Stomach (tissue), 4 donors: Measurements from ENCODE around the gene ITGAD.

Experiments
- CTCF ChIP-seq, 7 experiments: fragments of 450-650 bp in 4 of 7; fragments of 200-600 bp in 3 of 7; sonication (generic) in 3 of 7; IDR thresholded peaks; one replicate each; pipeline ENCODE4 v1.5.1; 2016 to 2019; ENCODE audit warnings: antibody characterized with exemption in 7 of 7, control low read depth in 2 of 7, mild to moderate bottlenecking in 1 of 7
- EP300 ChIP-seq: sonication (generic); formaldehyde crosslinking; IDR thresholded peaks from one replicate; pipeline ENCODE4 v1.6.1; 2017; ENCODE audit warnings: antibody characterized with exemption
- POLR2A ChIP-seq, 4 donors: fragments of 450-650 bp; IDR thresholded peaks; one replicate each; pipeline ENCODE4 v1.6.1; 2016; ENCODE audit warnings: antibody characterized with exemption in 4 of 4, control low read depth in 2 of 4, mild to moderate bottlenecking in 1 of 4, moderate library complexity in 1 of 4

- TF ChIP-seq CTCF (IDR thresholded peaks at IDR 0.05) (no peak), EP300 (no peak), POLR2A (IDR thresholded peaks at IDR 0.05) (no peak)
Observed at GRCh38 chr16:31464348-31464769, 71.2 kb downstream of the ITGAD start.
